Stimulated activated CD8-positive, alpha-beta memory T cell treated with anti-CD3 and anti-CD28 coated beads, Interleukin-7, amount 100 ng/mL, for 4 hours (primary cell): ENCODE results near the gene CSTF3.
"Not testable (repeated sequence)": the region's sequence is repeated elsewhere in the genome, so short reads cannot be mapped to it uniquely, and the experiment has no call there.

Experiments used
- DNase-seq, 2 donors: peaks; one replicate each; pipeline ENCODE4 v3.0.0-alpha.2; 2020; ENCODE audit warnings: low read depth in 2 of 2

CSTF3 gene

DNA sequence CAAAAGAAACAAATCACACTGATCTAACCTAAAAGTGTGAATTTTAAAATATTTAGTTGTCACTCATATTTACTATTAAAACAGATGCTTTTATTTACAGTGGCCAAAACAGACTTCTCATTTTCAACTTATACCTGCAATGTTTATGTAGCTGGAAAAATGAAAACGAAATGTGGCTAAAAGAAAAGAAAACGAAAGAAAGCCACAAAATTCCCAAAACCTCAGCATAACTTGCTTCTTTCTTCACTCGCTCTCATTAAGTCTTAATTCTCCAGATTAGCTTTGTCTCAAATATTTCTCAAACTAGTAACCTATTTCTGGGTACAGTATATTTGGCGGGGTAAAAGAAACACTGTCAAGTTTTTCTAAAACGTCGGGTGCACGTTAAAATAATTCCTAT, 693 bp downstream of the CSTF3 start:
- no peak for DNase-seq

DNA sequence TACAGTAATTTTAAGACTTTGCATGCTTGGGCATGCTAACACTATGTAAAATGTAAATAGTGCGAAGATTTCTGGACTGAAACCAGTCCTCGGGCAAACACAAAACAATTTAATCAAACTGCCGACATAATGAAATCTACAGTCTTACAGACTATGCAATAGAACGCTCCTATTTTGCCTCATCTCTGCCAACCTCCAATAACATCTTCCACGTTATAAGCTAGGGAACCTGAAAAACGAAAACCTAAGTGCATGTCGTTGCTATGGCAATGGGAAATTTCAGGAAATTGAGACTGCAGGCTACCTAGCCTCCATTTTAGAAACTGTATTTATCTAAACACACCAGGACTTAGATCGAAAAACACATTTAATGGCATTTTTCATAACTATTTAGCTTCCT, 1.1 kb downstream of the CSTF3 start:
- no peak for DNase-seq

DNA sequence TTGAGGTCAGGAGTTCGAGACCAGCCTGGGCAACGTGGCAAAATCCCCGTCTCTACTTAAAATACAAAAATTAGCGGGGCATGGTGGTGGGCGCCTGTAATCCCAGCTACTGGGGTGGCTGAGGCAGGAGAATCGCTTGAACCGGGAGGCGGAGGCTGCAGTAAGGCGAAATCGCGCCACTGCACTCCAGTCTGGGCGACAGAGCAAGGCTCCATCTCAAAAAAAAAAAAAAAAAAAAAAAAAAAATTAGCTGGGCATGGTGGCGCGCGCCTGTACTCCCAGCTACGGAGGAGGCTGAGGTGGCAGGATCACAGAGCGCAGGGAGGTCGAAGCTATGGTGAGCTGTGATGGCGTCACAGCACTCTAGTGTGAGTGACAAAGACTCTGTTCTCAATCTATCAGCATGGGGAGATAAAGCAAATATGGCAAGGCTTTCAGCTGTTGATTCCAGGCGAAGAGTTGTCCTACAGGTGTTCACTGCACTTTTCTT, 1.9 kb downstream of the CSTF3 start:
- not testable (repeated sequence) for DNase-seq

DNA sequence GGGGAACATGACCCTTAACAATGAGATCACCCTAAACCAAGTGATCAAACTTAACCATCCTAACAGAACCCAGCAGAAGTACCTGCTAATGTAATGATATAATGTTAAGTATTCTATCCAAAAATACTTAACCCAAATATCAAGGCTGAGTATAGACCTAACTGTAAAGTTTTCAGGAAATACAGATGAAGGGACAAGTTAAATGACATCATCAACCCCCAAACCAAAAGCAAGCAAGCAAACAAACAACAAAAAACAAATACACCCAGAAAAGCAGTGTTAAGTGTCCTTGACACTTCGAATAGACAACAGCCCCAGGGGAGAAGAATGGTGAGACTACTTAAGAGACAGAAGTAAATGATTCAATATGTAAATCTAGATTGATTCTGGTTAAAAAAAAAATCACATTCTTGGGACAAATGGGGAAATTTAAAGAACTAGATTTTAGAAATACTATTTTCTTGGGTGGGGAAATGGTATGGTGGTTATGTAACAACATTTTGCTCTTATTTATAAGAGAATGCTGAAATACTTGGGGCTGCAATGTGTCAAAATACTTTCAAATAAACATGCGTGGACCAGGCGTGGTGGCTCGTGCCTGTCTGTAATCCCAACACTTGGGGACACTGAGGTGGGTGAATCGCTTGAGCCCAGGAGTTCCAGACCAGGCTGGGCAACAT, 2.5 kb downstream of the CSTF3 start:
- no peak for DNase-seq

DNA sequence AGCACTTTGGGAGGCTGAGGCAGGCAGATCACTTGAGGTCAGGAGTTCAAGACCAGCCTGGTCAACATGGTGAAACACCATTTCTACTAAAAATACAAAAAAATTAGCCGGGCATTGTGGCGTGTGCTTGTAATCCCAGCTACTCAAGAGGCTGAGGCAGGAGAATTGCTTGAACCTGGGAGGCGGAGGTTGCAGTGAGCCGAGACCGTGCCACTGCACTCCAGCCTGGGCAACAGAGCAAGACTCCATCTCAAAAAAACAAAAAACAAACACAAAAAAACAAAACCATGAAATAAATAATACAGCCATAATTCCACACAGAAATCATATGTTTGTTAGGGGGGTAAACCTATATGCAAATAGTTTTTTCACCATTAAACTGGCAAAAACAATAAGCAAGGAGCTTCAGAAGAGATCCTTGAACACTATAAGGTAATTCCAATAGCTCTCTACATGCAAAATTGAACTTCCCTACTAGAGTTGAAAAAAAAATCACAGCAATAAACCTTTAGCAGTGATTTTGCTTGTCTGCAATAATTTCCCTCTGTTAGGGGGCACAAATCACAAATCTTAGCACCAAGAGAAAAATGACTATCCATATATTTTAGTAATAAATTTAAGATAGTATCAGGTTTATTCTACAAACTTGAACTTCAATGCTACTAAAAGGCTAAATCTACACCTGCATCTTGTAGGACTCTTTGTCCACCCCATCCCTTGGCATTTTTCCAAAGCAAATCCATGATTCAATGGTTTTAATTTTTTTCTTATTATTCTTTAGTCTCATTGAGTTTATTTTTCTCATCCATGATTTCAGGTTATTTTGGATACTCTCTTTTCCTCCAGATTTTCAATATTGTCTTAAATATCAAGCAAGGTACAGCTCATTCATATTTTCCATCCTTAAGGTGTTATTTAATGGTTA, 3.9 kb downstream of the CSTF3 start:
- no peak for DNase-seq

DNA sequence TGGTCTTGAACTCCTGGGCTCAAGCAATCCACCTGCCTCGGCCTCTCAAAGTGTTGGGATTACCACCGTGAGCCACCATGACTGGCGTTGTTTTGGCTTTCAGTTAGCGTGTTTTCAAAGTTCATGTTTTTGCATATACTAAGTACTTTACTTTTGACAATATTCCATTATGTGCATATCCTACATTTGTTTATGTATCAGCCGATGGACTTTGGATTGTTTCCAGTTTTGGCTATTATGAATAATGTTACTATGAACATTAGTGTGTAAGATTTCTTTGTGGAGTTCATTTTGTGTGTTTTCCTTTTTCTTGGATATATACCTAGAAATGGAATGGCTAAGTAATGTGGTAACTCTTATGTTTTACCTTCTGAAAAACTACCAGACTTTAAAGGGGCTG, 9.9 kb downstream of the CSTF3 start:
- no peak for DNase-seq

DNA sequence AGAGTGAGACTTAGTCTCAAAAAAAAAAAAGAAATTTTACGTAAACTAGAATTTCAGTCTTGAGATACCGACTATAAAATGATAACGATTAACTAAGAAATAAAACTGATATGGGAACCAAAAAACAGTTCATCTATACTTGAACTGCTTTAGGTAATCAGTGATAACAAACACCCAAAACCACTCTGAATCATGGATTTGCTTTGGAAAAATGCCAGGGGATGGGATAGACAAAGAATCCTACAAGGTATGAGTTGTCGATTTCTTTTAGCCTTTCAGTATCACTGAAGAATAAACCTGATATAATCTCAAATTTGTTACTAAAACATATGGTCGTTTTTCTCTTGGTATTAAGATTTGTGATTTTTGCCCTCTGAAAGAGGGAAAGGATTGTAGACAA, 13.7 kb downstream of the CSTF3 start:
- no peak for DNase-seq

DNA sequence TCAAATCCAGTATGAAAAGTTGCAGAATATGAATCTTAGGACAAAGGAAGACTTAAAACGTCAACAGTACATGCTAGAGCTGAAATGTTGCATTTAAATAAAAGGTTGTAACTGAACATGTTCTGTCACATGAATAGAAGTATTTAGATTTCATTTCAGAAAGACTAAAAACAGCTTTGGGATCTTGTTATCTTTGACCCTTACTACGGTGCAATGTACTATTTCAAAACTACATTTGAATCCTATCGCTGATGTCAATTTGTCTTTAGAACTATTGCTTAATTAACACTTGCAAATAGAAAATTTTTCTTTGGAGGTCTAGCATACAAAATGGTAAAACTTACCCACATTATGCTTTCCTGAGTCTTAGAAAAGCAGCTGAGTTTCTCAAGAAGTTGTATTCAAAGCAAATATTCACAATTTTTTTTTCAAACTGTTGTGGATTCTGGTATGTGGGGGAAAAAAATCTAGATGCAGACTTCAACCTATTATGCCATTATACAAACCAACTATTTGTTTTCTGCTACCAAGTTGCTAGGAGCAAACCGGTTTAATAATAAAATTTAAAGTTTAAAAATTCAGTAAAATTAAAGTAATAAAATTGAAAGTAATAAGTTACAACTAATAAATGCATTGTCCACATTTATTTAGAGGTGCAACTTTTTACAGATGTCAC, 25.4 kb downstream of the CSTF3 start:
- no peak for DNase-seq

DNA sequence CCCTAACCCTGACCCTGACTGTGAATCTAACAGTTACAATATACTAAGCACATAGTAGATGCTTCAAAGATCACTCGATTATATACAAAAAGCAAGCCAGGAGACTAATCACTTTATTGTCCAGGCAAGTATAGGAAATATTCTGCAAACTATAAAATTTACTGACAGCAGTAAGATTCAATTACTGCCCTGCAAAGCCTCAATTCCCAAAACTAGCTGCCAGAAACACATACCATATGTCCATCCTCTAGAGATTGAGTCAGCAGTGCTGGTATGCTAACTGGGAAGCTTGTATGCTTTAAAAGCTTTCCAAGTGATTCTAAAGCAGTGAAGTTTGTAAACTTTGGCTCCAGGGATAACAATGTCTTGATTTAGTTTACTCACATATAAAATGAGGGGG, 26.1 kb downstream of the CSTF3 start:
- no peak for DNase-seq

DNA sequence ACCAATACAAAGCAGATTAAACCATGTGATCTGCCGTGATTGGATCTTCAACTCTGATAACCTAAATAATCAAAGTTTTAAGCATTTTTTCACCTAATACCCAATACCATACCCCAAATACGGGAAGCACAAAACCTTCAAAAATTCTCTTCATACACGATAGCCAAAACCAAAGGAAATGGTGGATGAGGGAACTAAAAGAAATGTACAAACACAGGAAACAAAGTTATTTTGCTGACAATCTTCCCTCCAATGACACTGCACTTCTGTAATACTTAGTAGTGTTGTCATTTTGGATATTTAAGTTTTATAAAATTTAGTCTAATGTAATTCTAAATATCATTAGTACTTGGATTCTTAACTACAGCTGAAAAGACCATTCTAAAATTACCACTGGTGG, 27.0 kb downstream of the CSTF3 start:
- DNase-seq = no peak

DNA sequence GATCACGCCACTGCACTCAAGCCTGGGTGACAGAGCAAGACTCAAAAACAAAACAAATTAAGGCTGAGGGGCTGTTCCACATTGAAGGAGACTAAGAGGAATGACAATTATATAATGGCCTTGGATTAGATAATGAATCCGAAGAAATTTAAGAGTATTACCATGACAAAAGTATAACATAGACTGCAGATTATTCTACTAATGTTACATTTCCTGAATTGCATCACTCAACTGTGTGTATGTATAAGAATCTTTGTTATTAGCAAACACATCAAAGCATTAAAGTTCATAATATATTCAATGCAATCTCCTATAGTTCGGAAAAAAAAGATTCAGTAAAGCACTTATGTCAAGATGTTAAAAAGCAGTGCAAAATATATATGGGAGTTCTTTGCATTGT, 27.5 kb downstream of the CSTF3 start:
- no peak for DNase-seq

DNA sequence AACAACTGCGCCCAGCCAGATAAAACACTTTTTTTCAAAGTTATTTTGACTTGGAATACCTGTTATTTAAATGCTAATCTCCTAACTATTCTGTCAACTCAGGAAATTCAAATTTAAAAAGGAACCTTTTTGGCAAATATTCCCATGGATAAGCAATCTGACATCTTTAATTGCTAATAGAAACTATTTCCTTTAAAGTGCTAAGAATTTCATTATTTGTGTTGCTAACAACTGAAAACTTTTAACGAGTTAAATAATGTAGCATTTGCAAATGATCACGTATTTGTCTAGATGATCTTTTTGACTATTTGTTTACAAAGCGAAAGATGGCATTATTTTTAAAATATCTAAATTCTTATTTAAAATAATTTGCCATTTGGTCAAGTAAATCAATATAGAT, 28.8 kb downstream of the CSTF3 start:
- DNase-seq = no peak

DNA sequence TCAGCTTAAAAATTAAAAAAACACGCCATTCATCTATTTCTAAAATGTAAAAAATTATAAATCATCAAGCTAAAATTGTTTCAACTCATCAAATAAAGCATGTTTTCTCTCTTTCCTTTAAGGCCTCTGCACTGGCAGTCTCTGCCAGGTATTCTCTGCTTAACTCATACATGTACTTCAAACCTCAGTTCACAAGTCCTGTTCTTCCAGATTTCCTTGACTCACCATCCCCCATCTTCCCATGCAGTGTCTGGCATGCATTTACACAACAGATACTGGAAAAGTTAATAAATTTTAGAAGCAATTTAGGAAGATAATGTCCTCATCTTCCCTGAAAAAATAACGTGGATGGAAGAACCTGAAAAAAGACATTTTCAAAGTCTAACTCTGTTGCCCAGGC, 32.5 kb downstream of the CSTF3 start:
- DNase-seq = no peak

DNA sequence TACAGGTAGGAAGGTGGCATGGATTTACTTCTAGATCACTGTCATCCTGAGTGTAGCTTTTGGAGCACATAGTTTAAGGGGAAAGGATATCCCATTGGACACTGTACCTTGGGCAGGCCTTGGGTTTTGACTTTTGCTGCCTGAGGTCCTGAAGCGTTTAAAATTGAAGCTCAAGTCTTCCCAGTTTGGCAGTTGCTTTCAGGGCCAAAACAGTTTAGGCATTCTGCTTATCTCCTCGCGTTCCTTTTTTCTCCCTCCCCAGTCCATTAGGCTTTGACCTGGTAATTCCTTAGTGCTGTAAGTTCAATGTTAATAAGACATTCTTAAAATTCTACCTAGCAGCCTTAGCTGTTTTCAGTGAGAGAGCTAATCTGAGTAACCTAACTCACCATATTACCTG, 35.7 kb downstream of the CSTF3 start:
- DNase-seq = no peak

DNA sequence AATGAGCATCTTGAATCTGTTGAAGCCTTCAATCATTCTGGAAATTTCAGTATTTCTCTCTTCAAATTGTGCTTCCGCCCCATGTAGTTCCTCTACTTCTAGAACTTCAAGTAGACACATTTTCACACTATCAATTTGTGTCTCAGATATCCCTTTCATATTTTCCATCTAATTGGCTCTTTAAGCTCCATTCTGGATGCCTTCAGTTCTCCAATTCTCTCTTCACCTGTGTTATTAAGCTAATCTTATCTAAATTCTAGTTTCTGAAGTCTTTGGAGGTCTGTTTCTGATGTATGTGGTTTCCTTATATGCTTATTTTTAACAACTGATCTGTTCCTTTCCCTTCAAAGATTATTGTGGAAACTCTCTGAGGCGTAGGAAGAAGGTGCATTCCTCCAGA, 36.3 kb downstream of the CSTF3 start:
- no peak for DNase-seq

DNA sequence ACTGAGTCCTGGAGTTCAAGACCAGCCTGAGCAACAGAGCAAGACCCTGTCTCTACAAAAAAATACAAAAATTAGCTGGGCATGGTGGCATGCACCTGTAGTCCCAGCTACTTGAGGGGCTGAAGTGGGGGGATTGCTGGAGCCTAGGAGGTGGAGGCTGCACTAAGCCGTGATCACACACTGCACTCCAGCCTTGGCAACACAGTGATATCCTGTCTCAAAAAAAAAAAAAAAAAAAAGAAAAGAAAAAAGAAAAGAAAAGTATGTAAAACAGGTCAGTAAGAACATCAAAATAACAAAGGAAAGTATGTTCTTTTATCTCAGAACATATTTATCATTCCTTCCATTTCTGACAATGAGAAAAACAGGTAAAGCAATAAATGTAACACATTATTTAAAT, 38.6 kb downstream of the CSTF3 start:
- not testable (repeated sequence) for DNase-seq

DNA sequence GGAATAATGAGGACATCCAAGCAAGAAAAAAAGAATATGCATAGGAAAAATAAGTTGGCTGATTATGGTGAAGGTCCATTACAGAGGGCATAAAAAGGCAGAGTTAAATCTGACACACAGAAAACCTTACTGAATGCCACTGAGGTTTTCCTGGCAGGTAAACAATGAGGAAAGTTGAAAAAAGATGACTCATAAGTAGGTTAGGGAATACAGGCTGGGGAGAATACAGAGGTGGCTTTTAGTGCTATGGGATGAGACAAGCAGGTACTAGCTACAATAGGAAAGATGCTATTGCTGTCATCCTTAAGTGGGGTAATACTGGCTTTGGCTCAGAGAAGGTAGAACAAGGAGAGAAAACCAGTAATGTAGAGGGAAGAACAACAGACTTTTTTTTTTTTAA, 44.7 kb downstream of the CSTF3 start:
- DNase-seq = no peak

DNA sequence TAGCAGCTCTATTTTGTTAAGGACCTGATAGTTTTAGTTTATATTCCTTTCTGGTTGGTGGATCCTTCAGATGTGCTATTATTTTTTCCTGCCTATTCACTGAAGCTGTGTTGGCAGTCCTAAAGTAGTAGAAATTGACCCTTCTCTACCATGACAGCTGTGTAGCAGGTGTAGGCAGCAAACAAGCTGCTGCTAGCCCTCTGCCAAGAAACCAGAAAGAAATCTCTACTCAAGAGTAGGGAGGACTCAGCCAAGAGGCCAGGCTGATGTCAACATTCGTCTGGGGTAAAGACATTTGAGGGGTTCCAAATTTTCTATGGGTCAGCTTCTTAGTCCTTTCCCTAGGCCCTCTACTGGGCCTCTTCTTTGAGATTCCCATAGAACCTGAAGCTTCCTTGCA, 51.2 kb downstream of the CSTF3 start:
- DNase-seq = no peak

DNA sequence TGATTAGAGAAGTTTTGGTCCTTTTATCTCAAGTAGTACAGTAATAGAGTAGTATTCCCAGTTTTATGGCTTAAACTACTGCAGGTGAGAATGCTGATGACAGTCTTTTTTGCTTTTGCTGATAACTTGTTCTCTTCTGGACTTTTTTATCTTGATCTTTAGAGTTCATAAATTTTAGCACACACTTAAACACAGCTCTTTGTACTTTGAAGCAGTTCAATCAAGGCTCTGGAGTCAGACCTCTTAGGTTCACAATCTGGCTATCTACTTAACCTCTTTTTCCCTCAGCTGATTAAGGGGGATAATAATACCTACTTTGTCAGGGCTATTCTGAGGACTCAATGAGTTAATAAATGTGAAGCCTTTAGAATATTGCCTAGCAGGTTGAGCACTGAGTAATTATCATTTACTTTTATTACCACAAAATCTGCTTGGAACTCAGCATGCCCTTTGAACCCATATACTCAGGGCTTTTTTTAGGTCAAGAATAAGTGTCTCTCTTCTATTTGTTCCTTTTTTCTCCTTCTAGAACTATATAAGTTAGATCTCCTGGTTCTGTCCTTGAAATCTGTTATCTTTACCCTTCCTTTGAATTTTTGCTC, 51.9 kb downstream of the CSTF3 start:
- no peak for DNase-seq

DNA sequence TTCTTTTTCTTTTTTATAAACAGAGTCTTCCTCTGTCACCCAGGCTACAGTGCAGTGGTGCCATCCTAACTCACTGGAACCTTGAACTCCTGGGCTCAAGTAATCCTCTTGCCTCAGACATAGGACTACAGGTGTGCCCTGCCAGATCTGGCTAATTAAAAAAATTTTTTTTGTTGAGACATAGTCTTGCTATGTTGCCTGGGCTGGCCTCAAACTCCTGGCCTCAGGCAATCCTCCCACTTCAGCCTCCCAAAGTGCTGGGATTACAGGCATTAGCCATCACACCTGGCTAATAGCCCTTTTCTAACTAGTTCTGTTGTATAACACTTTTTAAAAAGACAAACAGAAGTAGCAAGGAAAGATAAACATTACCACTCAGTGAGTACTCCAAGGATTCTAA, 57.4 kb downstream of the CSTF3 start:
- no peak for DNase-seq

DNA sequence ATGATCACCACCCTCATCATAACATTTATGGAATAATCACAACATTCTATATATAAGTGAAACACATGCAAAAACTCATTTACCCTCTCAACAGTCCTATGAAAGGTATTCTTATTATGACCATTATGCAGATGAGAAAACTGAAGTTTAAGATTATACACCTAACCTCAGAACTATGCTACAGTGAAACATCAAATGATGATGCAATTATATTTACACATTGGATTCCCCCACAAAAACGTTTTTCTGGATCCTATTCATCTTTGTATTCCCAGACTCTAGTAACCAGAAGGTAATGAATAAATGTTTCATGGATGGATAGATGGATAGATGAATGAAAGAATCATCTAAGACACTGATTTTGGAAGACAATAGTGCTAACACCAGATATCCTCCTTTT, 67.1 kb downstream of the CSTF3 start:
- no peak for DNase-seq

DNA sequence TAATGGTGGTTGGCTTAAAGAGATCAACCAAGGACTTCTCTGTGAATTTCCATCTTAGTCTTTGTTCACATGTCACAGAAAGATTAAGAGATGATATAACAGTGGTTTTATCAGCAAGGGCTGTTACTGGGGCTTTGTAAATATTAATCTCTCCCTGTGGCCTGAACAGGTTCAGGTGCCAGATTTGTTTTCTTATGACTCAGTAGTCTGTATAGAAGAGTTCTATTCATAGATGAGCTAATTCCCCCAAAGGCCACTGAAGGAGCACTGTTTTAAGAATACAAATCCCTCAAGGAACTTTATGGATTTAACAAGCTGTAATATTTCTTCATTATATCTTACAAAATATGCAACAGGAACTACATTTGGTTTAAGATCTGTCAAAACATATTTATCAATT, 71.5 kb downstream of the CSTF3 start:
- no peak for DNase-seq
